GM18517 (cell line): ENCODE results near the gene PCOLCE2.
A peak's percentile ranks its signal among the peaks of the same experiment; 100 is the strongest.

Source experiments
- ATAC-seq: cut with Tn5 transposase; IDR thresholded peaks from one replicate; pipeline ENCODE4 v1.9.1; 2021; ENCODE audit warnings: mild to moderate bottlenecking, moderate library complexity; ENCODE audit not compliant: unreplicated experiment

PCOLCE2 gene

GRCh38 chr3:142888481-142889211 lies at the start of gene PCOLCE2:
Gene PCOLCE2 (minus strand): TSS chr3:142889083. CDS start chr3:142888896, 187 bp downstream.
- no peak for ATAC-seq

GRCh38 chr3:142935963-142936362 lies 47.1 kb upstream of the PCOLCE2 start:
- ATAC-seq, result no peak

GRCh38 chr3:142934887-142935269 lies 46.0 kb upstream of the PCOLCE2 start:
- ATAC-seq, result no peak

GRCh38 chr3:142934128-142934886 lies 45.4 kb upstream of the PCOLCE2 start:
- no peak for ATAC-seq

GRCh38 chr3:142931222-142931621 lies 42.3 kb upstream of the PCOLCE2 start:
- peak; percentile 53 for ATAC-seq

- no peak for ATAC-seq
Observed at GRCh38 chr3:142930463-142930862, 41.6 kb upstream of the PCOLCE2 start.

GRCh38 chr3:142929890-142930289 lies 41.0 kb upstream of the PCOLCE2 start:
- no peak for ATAC-seq

GRCh38 chr3:142929109-142929508 lies 40.2 kb upstream of the PCOLCE2 start:
- no peak for ATAC-seq

GRCh38 chr3:142926368-142926944 lies 37.6 kb upstream of the PCOLCE2 start:
- ATAC-seq, result no peak

- ATAC-seq, result no peak
Observed at GRCh38 chr3:142925140-142925539, 36.3 kb upstream of the PCOLCE2 start.

GRCh38 chr3:142923694-142924093 lies 34.8 kb upstream of the PCOLCE2 start:
- no peak for ATAC-seq

- ATAC-seq, result no peak
Observed at GRCh38 chr3:142916605-142917004, 27.7 kb upstream of the PCOLCE2 start.

- ATAC-seq, result no peak
Observed at GRCh38 chr3:142915636-142916035, 26.8 kb upstream of the PCOLCE2 start.

- no peak for ATAC-seq
Observed at GRCh38 chr3:142914286-142914811, 25.5 kb upstream of the PCOLCE2 start.

GRCh38 chr3:142913432-142913831 lies 24.5 kb upstream of the PCOLCE2 start:
- no peak for ATAC-seq

- ATAC-seq, result no peak
Observed at GRCh38 chr3:142912402-142913172, 23.7 kb upstream of the PCOLCE2 start.

- no peak for ATAC-seq
Observed at GRCh38 chr3:142910280-142910679, 21.4 kb upstream of the PCOLCE2 start.

- ATAC-seq, result no peak
Observed at GRCh38 chr3:142909282-142909681, 20.4 kb upstream of the PCOLCE2 start.

GRCh38 chr3:142907996-142908395 lies 19.1 kb upstream of the PCOLCE2 start:
- no peak for ATAC-seq

GRCh38 chr3:142904639-142905436 lies 16.0 kb upstream of the PCOLCE2 start:
- ATAC-seq, result no peak
